NCI-H774 (cell line): ENCODE data around the gene MNT.

Experiments used
- DNase-seq: peaks from one replicate; lab custom pipeline; 2025; lab: John Stamatoyannopoulos, UW

Gene MNT

DNA sequence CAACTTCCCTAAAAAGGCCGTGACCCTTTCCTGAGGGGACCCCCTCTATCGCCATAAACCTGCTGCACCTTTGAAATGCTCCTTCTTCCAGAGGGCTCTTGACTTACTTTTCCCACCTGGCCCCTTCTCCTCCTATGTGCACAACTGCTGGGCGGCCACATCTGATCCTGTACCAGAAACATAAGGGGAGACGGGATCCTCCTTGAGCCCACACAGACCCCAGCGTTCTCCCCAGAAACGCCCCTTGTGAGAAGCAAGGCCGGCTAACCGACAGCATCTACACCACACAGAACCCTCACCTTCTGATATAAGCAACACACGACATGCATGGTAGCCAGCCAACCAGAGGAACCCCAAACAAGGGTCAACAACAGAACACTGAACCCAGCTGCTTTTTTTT, 14.2 kb upstream of the MNT start:
- DNase-seq = no peak

DNA sequence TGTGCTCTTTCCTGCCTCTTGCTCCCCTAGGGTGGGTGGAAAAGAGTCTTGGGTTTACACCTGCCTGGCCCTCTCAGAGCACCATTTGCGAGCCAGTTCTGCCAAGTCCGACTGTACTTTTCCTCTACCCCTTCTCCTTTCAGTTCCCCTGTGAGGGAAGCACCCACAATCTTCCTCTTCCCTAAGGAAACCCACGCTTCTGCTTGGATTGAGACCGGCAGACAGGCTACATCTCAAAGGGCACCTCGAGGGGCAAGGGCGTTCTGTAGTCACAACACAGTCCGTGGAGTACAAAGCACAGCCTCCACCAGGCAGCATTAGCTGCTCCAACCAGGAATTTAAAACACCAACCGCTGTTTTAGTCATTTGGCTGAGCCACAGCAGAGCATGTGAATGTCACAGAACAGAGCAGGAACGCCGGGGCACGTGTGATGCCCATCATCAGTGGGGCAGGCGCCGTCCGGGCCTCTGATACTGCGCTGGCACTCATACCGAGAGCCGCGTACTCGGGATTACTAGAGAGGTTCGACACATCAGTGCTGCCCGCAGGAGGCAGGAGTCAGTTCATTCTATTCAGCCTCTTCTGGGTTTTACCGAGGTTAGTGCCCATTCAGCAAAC, 13.7 kb upstream of the MNT start:
- DNase-seq = no peak

DNA sequence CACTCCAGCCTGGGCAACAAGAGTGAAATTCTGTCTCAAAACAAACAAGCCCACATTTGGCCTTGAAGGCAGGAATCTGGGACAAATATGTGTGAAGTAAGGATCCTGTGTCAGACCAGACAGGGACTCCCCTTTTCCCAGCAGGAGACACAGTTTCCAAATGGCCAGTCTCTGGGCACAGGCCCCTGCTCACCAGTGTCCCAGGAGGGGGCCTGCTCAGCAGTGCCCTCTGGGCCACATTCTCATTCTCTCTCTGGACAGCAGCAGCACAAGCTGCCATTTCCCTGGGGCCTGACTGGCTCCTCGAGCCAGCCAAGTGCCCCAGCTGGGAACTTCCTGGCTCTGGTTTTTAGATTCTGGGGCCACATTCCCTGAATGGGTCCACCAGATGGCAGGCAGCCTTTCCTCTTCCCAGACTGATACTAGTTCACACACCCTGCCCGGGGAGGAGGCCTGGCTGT, 11.7 kb upstream of the MNT start:
- DNase-seq = no peak

DNA sequence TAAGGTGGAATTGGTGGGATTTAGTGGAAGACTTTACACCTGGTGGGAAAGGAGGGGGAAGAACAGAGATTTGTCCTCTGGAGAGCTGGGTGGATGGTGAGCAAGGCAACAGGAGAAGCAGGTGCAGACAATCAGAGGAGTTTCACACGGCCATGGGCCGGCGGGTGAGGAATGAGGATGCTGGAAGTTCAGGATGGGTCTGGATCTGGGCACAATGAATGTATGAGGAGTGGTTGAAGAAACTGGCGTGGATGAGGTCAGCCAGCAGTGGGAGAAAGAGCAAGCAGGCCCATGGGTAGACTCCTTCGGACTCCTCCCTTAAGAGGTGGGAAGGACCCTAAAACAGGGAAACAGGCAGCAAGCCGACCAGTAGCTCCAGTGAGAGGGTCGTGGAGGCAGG, 10.1 kb upstream of the MNT start:
- DNase-seq = no peak

DNA sequence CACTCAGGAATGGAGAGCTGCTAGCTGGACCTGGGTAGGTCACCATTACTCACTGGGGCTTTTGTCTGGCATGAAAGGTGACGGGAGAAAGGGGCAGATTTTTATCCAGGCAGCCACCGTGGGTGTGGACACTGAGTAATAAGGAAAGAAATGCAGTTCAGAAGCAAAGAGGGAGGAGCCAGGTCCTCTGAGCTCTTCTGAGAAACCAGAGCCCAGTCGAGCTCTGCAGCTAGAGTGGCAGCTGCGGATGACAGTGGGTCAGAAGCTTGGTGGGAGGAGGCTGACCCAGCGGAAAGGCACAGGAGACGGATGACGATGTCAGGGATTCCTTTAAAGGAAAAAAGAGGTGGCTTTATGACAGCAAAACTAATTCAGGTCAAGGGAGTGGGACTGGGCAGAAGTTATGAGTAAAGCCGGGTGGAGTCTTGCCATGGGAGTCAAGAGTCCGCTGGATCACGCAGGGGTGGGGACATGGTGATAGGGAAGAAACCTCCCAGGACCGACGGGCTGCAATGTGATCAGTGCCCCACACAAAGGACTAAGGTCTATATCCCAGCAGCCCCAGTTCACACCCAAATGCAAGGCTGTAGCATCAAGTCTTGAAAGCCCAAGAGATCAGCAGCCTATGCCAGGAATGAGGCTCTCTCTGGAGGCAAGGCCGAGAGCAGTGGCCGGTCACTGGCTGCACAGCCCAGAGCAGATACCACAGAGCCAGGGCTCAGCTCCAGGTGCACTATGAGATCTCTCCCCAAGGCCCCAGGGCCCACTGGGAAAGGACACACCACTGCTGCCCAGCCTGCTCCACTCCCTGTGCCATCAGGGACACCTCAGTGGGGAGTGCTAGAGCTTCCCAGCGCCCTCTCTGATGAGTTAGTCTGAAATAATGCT, 6.3 kb upstream of the MNT start:
- no peak for DNase-seq

DNA sequence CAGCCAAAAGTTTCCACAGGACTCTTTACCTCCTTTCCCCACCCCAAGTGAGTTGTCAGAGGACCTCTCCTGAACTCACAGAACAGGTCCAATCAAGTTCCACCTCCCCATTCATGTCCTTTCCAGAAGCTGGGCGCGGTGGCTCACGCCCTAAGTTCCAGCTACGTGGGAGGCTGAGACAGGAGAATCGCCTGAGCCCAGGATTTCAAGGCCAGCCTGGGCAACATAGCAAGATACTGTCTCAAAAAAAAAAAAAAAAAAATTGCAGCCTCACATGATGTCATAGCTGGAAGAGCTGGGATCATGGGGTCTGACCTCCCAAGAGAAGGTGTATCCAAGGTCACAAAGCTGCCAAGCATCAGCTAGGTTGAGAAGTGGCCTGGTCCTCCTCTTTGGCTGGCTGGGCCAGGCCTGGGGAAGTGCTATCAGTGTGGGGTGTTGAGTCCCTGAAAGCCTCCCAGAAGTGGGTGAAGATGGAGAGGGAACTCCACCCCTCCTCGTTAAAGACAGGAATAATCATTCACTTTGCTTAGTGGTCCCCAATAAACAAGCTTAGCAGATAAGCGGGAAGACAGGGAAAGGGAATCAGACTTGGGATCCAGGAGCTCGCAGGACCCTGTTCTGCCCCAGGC, 5.5 kb upstream of the MNT start:
- DNase-seq = no peak

DNA sequence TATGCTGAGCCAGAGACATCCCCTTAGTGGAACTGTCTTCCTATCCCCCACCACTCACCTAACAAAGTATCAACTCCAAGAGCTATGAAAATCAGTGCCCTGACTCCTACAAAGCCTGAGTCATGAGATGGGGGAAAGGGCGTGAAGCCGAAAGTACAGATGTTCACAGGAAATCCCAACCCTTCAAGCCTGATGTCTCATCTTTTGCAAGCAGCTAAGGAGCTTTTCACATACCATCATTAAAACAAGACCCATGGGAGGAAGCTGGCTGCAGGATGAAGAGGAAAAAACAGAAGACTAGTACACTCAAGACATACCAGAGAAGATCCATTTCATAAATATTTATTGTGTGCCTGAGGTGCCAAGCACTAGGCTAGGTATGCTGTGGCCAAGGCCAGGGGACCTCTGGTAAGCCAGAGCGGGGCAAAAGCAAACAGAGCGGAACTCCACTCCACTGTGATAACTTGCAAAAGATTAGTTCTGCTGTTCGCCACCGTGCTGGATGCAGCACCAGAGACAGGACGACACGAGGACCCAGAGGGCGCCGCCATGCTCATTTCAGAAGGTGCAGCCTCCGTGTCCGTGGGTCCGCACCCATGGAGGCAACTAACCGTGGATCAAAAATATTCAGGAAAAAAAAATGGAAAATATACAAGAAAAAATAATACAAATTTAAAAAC, 4.5 kb upstream of the MNT start:
- no peak for DNase-seq

DNA sequence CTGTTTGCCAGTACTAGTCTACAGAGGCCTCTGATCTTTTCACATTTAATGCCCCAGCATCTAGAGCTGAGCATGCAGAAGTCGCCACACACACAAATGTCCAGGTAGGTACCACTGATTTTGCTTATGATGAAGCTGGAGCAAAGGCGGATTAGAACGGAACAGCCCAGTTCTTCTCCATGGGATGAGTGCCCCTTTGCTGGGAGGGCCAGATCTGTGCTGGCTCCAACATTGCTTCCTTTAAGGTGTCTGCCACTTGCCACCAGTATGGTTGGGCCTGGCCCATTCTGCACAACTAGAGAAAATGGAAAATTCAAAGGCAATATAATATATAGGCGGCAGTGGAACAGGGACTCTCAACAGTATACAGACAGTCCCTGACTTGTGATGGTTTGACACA, 2.2 kb upstream of the MNT start:
- no peak for DNase-seq

DNA sequence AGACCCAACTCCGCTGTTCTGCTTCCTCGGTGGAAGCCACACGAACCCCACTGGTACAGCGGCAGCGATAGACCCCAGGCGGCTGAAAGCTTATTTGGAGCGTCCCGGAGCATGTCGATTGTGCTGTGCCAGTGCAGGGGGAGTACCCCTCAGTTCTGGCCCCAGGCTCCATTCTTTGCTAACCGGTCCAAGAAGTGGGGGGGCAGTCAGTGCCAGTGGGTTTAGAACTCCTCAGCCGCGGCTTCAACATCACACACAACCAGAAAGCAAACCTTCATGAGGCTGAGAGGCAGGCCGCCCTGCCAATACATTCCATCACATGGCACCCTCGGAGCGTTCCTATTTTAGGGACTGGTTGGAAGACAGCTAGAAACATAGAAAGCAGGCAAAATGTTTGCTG, 1.7 kb upstream of the MNT start:
- no peak for DNase-seq

DNA sequence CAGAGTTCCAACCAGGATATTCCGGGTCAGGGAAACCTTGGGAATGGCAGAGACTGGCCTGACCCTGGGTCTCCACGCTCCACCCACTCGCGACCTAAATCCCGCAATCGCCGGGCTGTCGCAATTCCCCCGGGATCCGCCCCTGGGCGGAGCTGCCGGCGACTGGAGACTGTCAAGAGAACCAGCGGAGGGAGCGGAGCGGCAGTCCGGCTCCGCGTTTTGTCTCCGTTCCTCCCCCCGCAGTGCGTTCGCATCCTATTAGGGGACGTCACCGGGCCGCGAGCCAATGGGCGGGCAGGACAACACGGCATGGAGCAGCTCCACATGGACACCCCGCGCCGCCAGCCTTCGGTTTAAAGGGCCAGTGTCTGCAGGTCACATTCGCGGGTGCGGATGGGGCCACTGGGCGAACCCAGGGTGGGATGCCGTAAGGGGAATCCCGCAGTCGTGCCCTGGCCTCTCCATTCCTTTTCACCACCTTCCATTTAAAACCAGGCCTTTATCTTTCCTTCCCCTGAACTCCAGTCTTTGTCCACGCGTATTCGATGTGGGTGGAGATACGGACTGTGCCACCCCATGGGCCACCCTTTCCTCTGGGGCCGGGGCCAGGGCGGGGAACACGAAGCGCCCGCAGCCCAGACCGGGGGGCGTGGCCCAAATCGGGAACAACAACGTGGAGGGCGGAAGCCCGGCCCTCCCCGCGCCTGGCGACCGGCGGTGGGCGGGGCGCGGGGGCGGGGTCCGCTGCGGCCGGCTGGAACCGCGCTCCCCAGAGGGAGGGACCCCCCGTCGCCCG, 764 bp upstream of the MNT start:
- peak; percentile 89 for DNase-seq

DNA sequence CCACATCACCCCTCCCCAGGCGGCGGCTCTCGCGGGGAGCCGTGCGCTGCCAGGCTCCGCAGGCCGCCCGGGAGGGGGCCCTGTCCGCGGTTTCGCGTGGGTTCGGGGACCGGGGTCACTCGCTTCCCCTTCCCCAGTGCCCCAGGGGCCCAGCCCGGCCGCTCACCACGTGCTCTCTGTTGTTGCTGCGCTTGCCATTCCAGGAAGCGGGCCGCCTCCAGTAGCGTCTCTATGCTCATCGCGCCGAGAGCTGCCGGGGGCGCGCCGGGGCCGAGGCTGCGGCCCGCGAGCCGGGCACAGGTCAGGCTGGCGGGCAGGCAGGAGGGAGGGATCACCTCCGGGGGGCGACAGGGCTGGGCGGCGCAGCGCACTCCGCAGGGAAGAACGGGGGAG, 390 bp downstream of the MNT start:
- DNase-seq = no peak

DNA sequence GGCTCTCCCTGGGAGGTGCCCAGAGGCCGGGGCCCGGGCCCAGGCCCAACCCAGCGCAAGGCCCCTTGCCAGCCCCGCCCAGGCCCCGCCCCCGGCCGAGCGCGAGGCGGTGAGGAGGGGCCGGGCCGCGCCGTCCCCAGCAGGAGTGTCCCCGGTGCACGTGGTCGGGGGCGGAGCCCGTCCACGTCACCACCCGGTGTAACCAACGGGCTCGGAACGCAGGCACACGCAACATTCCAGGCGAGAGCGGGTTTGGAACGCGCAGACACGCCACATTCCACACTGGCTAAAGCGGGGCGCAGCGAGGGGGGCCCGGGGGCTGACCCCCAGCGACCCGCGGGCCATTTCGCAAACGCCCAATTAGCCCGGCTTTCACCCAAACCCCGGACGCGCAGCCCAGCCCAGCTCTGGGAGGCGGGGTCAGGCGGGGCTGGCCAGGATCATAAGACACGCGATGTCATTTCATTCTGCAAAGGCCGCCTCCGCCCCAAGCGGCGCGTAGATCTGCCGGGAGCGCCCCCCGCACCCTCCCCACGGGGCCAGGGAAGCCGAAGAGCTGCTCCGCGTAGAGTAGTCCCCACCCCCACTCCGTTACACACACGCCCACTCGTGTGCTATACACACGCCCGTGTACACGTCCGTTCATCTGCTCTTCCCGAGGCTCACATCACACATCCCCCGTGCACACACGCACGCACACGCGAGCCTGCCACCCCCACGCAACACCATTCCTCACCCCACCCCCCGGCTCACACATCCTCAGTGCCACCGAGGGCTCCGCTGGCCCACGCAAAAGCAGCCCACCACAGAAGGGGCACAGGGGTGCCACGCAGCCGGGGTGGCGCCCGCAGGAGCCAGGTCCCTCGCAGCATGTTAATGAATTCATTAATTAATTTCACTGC, 1.0 kb downstream of the MNT start:
- peak; percentile 85 for DNase-seq

DNA sequence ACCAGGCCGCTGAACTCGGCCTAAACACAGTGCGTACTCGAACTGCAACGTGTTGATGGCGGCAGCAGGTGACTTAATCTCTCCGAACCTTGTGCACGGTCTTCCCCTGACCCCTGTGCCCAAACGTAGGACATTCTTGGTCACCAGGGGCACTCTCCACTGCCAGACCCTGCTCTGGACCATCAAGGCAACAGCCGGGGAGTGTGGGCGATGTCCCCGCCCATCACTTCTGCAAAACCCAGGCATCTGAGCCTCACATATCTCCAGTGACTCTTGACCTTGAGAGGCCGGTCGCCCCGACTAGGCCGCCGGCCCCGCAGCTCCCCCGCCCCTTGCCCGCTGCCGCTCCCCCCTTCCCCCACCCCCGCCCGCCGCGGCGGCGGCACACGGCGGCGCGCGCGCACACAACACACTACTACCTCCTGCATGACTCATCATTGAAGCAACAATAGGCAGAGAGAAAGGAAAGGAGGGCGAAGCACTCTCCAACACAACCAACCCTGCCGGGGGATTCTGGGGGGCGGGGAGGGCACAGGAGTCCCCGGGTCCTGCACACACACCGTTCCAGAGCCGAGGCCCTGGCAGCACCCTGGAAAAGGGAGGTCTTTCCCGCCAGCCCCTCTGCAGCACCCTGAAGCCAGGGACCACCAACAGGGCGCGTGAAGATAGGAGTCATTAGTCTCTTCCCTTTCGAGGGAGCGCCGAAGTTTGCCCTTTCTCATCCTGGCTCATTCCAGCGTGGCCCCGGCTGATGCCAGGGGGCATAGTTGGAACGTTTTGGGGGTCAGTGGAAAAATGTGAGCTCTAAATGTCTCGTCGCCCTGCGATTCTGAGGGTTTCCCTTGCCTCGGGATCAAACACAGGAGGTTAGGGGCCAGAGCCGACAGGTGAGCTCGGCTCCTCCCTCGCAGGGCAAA, 1.9 kb downstream of the MNT start:
- DNase-seq = peak; percentile 29

DNA sequence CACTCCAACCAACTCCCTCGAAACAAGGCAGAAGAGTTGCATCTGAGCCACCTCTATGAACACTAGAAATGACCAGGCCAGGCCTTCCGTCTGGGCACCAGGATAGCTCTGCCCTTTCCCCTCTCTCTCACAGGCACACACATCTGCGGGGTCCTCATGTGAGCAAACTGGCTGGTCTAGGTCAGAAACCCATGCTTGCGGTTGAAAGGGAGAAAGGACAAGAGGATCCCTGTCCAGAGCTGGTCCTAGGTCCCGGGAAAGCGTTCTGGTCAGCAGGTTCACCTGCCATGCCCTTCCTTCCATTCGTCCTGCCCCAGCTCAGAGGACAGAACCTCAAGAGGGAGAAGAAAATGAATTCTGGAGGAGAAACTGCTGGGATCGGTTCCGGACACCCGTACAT, 2.7 kb downstream of the MNT start:
- no peak for DNase-seq

DNA sequence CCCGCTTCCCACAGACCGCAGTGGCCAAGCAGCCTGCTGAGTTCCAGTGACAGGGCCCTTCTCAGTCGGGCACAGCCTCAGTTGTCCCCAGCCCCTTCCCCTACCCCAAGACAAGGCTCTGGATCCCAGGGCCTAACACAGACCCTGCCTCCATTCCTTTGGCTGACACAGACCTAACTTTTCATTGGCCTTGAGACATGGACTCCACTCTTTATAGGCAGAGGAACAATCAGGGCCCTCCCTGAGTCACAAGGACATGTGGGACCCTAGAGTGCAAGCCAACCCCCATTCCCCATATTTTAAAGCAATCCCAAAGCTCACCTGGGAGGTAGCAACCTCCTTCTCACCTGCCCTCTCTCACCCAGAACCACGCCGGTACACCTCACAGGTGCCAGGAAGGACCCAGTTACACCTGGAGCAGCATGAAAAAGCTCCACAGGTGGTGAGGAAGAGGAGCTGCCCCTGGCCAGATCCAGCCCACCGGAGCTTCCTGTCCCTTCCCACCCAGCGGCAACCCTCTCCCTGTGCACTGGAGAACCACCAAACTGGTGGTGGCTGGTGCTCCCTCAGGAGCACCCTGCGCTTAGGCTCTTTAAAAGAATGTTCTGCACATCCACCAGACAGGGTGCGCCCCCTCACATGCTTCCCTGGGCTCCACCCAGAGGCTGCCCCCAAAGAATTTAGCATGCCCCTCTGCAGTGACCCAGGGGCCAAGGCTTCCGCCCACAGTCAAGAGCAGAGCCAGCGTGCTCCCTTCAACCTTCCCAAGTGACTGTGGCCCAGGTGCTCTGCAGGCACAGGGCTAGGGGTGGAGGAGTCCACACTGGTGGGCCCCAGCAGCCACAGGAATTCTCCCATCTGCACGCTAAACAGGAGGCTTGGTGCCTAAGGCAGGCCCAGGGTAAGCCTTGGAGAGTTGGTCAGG, 3.4 kb downstream of the MNT start:
- no peak for DNase-seq

DNA sequence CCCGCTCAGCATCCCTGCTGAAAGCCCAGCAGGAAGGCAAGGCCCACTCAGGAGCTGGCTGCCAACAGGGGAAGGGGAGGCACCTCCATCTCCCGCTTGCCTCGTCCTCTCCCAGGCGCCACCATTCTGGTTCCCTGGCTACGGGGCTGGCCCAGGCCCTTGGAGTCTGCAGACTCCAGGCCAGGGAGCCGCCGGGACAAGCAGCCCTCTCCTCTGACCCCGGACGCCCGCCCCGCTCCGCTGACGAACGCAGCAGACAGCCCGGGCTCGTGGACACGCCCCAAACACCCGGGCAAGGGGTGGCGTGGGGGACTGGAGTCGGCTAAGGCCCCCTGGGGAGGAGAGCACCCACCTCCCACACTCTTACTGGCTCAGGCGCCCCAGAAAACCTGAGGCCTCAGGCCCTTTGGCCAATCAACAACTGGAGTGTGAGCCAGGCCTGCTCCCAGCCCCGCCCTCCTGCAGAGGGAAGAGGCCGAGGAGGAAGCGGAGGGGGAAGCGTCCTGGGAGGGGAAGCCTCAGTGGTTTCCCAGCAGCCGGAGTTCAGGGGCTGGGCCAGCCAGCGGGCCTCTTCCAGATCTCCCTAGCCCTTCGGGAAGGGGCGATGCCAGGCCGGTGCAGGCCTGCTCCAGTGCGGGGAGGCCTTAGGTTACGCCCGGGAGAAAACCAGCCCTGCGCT, 4.2 kb downstream of the MNT start:
- peak; percentile 46 for DNase-seq

DNA sequence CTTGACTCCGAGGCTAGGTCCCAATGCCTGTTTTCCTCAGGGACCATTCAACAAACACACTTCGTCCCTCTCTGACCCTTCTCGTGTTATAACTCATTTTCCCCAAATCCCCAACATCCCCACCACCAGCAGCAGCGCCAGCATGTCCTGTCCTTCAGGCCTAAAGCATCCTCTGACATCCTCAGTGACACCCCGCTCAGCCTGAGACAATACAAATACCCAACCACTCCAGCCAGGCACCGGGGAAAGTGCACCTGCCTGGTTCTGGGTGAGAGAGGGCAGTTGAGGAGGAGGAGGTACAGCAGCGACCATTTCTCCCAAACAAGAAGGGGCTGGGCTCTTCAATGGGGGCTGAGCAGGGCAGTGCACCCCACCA, 4.7 kb downstream of the MNT start:
- no peak for DNase-seq
